Parathyroid adenoma (tissue), 2 donors: ENCODE measurements around the gene ACAA2.

Experiments
- H2AFZ ChIP-seq: fragments of 300-600 bp; sonication (generic); one replicate; pipeline ENCODE4 v1.7.0; 2017; ENCODE audit warnings: antibody characterized with exemption, mild to moderate bottlenecking
- H3K27ac ChIP-seq: fragments of 300-600 bp; sonication (generic); one replicate; pipeline ENCODE4 v1.7.0; 2017
- H3K27me3 ChIP-seq: fragments of 300-600 bp; sonication (generic); one replicate; pipeline ENCODE4 v1.7.0; 2017; ENCODE audit warnings: low read length; ENCODE audit not compliant: control insufficient read depth, insufficient read depth
- H3K36me3 ChIP-seq: fragments of 300-600 bp; sonication (generic); one replicate; pipeline ENCODE4 v1.7.0; 2017; ENCODE audit warnings: low read length; ENCODE audit not compliant: control insufficient read depth, insufficient read depth
- H3K4me1 ChIP-seq: fragments of 300-600 bp; sonication (generic); one replicate; pipeline ENCODE4 v1.7.0; 2017; ENCODE audit warnings: control low read depth
- H3K4me2 ChIP-seq: fragments of 300-600 bp; sonication (generic); one replicate; pipeline ENCODE4 v1.7.0; 2017; ENCODE audit warnings: low read length
- H3K4me3 ChIP-seq: fragments of 300-600 bp; sonication (generic); one replicate; pipeline ENCODE4 v1.7.0; 2017; ENCODE audit warnings: low read depth, low read length
- H3K79me2 ChIP-seq: fragments of 300-600 bp; sonication (generic); one replicate; pipeline ENCODE4 v1.7.0; 2017; ENCODE audit warnings: control low read depth
- H3K9ac ChIP-seq: fragments of 300-600 bp; sonication (generic); one replicate; pipeline ENCODE4 v1.7.0; 2017; ENCODE audit warnings: mild to moderate bottlenecking
- H3K9me3 ChIP-seq: fragments of 300-600 bp; sonication (generic); one replicate; pipeline ENCODE4 v1.7.0; 2017; ENCODE audit warnings: low read length; ENCODE audit not compliant: control insufficient read depth
- CTCF ChIP-seq: fragments of 300-600 bp; sonication (generic); IDR thresholded peaks from one replicate; pipeline ENCODE4 v1.7.0; 2017; ENCODE audit warnings: antibody characterized with exemption, mild to moderate bottlenecking
- donor health status: primary hyperparathyroidism.

ACAA2 gene

GRCh38 chr18:49819071-49819662 is 5.8 kb upstream of the ACAA2 start:
- H3K36me3 ChIP-seq = no peaks in the 10 kb centered on the region
- H3K79me2 ChIP-seq = no peaks in the 10 kb centered on the region
- H3K4me2 ChIP-seq = no peak overlapping the region
- TF ChIP-seq CTCF = no peak
- no peak overlapping the region for H3K9ac ChIP-seq
- H3K4me1 ChIP-seq = no peaks in the 10 kb centered on the region
- H3K27ac ChIP-seq = no peak overlapping the region
- no peak overlapping the region for H3K4me3 ChIP-seq
- no peaks in the 10 kb centered on the region for H3K9me3 ChIP-seq
- no peaks in the 10 kb centered on the region for H3K27me3 ChIP-seq
- no peak overlapping the region for H2AFZ ChIP-seq

- TF ChIP-seq CTCF = no peak
- no peak overlapping the region for H3K9ac ChIP-seq
- no peak overlapping the region for H3K4me3 ChIP-seq
- H3K27me3 ChIP-seq = no peaks in the 10 kb centered on the region
- no peaks in the 10 kb centered on the region for H3K79me2 ChIP-seq
- H3K4me1 ChIP-seq = no peaks in the 10 kb centered on the region
- no peak overlapping the region for H3K4me2 ChIP-seq
- no peaks in the 10 kb centered on the region for H3K9me3 ChIP-seq
- no peaks in the 10 kb centered on the region for H3K36me3 ChIP-seq
- H2AFZ ChIP-seq = no peak overlapping the region
- no peak overlapping the region for H3K27ac ChIP-seq
These were observed 4.6 kb upstream of the ACAA2 start for GRCh38 chr18:49817947-49818346.

GRCh38 chr18:49815927-49816326 is 2.6 kb upstream of the ACAA2 start:
- Histone ChIP-seq H3K27ac (no peak overlapping the region), H3K9me3 (no peaks in the 10 kb centered on the region), H3K9ac (no peak overlapping the region), H3K79me2 (no peaks in the 10 kb centered on the region), H2AFZ (no peak overlapping the region), H3K4me1 (peaks cover 3% of the 10 kb centered on the region), H3K4me3 (no peak overlapping the region), H3K4me2 (no peak overlapping the region), H3K36me3 (no peaks in the 10 kb centered on the region), H3K27me3 (no peaks in the 10 kb centered on the region)
- TF ChIP-seq CTCF = no peak

- peak overlapping the region; percentile 84 for H3K27ac ChIP-seq
- peaks cover 3% of the 10 kb centered on the region for H3K4me1 ChIP-seq
These were observed 790 bp upstream of the ACAA2 start for GRCh38 chr18:49814147-49814499.

More at GRCh38 chr18:49814147-49814499, 790 bp upstream of the ACAA2 start:
- peak overlapping the region; percentile 95 for H3K4me2 ChIP-seq
- H3K9me3 ChIP-seq = no peaks in the 10 kb centered on the region
- TF ChIP-seq CTCF = no peak
- no peaks in the 10 kb centered on the region for H3K36me3 ChIP-seq
- H2AFZ ChIP-seq = peak overlapping the region; percentile 98
- H3K27me3 ChIP-seq = no peaks in the 10 kb centered on the region
- no peak overlapping the region for H3K9ac ChIP-seq
- H3K79me2 ChIP-seq = peaks cover 1% of the 10 kb centered on the region
- peak overlapping the region; percentile 87 for H3K4me3 ChIP-seq
